ENCODE results near the gene EXOC5. TPM values are rescaled to one million over a fixed set of nuclear protein-coding genes. Genes with fewer than 3 reads are reported as not detected.

EXOC5 gene
- total RNA-seq, 4 donors from 2014 or later: 41.3 to 65.4 (median 43.1) TPM

DNA sequence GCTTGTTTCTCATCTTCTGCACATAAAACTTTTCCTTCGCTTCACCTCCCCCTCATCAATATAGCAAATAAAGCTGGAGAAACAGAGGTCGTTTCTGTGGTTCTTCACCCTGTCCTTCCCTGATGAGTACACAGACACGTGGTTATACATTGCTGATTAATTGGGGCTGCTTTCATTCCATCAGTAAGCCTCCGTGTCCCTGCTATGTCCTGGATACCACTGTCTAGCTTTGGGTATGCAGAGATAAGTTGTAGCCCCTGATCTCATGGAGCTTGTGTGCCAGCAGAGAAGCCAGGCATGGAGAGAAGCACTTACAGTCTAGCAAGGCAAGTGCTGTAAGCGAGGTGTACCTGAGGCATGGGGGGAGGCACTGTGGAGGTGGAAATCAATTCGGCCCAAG is 108.4 kb downstream of the EXOC5 start:
- H3K9me3 ChIP-seq: no peaks in the 10 kb centered on the region
- H3K27ac ChIP-seq: no peak overlapping the region
- no peak for TF ChIP-seq POLR2A (IDR thresholded peaks at IDR 0.05)
- TF ChIP-seq CTCF (IDR thresholded peaks at IDR 0.05): no peak
- DNase-seq: no peak
- no peak overlapping the region for H3K4me3 ChIP-seq (replicated peaks in 1 of 3)
- H3K27me3 ChIP-seq: no peaks in the 10 kb centered on the region
- intact Hi-C loops (cut with DNase I): no loop called here
- WGBS, 2 donors: 72 to 75% methylated on average over 6 of the region's 6 CpGs
- H3K36me3 ChIP-seq: no peaks in the 10 kb centered on the region
- H3K4me1 ChIP-seq: no peaks in the 10 kb centered on the region

- TF ChIP-seq POLR2A (IDR thresholded peaks at IDR 0.05): no peak
- TF ChIP-seq CTCF (IDR thresholded peaks at IDR 0.05): no peak
- WGBS, 2 donors: 93 to 98% methylated on average over 4 of the region's 4 CpGs
- no peaks in the 10 kb centered on the region for H3K9me3 ChIP-seq
These were observed 115.4 kb downstream of the EXOC5 start for GRCh38 chr14:57153286-57153685.

More at GRCh38 chr14:57153286-57153685, 115.4 kb downstream of the EXOC5 start:
- no peak overlapping the region for H3K27ac ChIP-seq
- H3K4me3 ChIP-seq (replicated peaks in 1 of 3): no peak overlapping the region
- no peak for DNase-seq
- H3K4me1 ChIP-seq: no peaks in the 10 kb centered on the region
- no peaks in the 10 kb centered on the region for H3K36me3 ChIP-seq
- intact Hi-C loops (cut with DNase I): no loop called here
- H3K27me3 ChIP-seq: no peaks in the 10 kb centered on the region

Other genes starting within 250 kb of the EXOC5 start
- 10 to 100 TPM; 37.8 to 51.8 (median 44.6) TPM for gene AP5M1, start 66 bp upstream of the EXOC5 start, total RNA-seq
- 10 to 100 TPM; 15.6 to 23.9 (median 19.1) TPM for gene NAA30, start 121.7 kb upstream of the EXOC5 start, total RNA-seq
- gene CCDC198, start 225.0 kb upstream of the EXOC5 start, total RNA-seq: not detected